ENCODE measurements around the gene MYO16.
"Not testable (repeated sequence)": the region's sequence is repeated elsewhere in the genome, so short reads cannot be mapped to it uniquely, and the experiment has no call there.

Gene MYO16

GRCh38 chr13:108777421-108778420 lies 148.3 kb downstream of the MYO16 start:
- no peak for TF ChIP-seq CTCF (IDR thresholded peaks at IDR 0.05)
- no peak for TF ChIP-seq ZFX (IDR thresholded peaks at IDR 0.05; ENCODE audit: borderline replicate concordance)
- no peak overlapping the region for H3K27ac ChIP-seq

GRCh38 chr13:108779308-108779707 lies 149.9 kb downstream of the MYO16 start:
- no peak overlapping the region for H3K27ac ChIP-seq
- TF ChIP-seq CTCF (IDR thresholded peaks at IDR 0.05) (no peak), ZFX (IDR thresholded peaks at IDR 0.05; ENCODE audit: borderline replicate concordance) (no peak)

GRCh38 chr13:108780706-108781105 lies 151.3 kb downstream of the MYO16 start:
- no peak overlapping the region for H3K27ac ChIP-seq
- TF ChIP-seq ZFX (IDR thresholded peaks at IDR 0.05; ENCODE audit: borderline replicate concordance), result no peak
- no peak for TF ChIP-seq CTCF (IDR thresholded peaks at IDR 0.05)

- H3K27ac ChIP-seq, result no peak overlapping the region
Observed at GRCh38 chr13:108781312-108781711, 151.9 kb downstream of the MYO16 start.

GRCh38 chr13:108782480-108782879 lies 153.1 kb downstream of the MYO16 start:
- H3K27ac ChIP-seq, result not testable (repeated sequence)

More at GRCh38 chr13:108781312-108781711, 151.9 kb downstream of the MYO16 start:
- TF ChIP-seq ZFX (IDR thresholded peaks at IDR 0.05; ENCODE audit: borderline replicate concordance) (no peak), CTCF (IDR thresholded peaks at IDR 0.05) (no peak)

- no peak for TF ChIP-seq CTCF (IDR thresholded peaks at IDR 0.05)
- TF ChIP-seq ZFX (IDR thresholded peaks at IDR 0.05; ENCODE audit: borderline replicate concordance), result no peak
- H3K27ac ChIP-seq, result no peak overlapping the region
Observed at GRCh38 chr13:108785844-108786243, 156.4 kb downstream of the MYO16 start.

GRCh38 chr13:108786456-108787200 lies 157.2 kb downstream of the MYO16 start:
- no peak overlapping the region for H3K27ac ChIP-seq
- no peak for TF ChIP-seq CTCF (IDR thresholded peaks at IDR 0.05)
- TF ChIP-seq ZFX (IDR thresholded peaks at IDR 0.05; ENCODE audit: borderline replicate concordance), result no peak
